ENCODE measurements around the gene C1GALT1C1L. TPM values are rescaled to one million over a fixed set of nuclear protein-coding genes. Genes with fewer than 3 reads are reported as not detected.

C1GALT1C1L gene
- 0.72 TPM in 1 of 2 replicates, not detected in the other for total RNA-seq

GRCh38 chr2:43676322-43677050 lies at the start of gene C1GALT1C1L:
C1GALT1C1L (minus strand) TSS chr2:43676429; CDS start chr2:43676322, 107 bp downstream.

GRCh38 chr2:43637030-43637803 lies 39.0 kb downstream of the C1GALT1C1L start, which contains the start of gene PLEKHH2:
PLEKHH2 (plus strand) TSS chr2:43637260; CDS start chr2:43644674, 7,414 bp downstream.

Other genes with a start within 250 kb of the C1GALT1C1L start
- 12.3 and 15.4 TPM in 2 replicates for gene THADA, start 80.4 kb downstream of the C1GALT1C1L start, total RNA-seq
- 0.90 and 1.8 TPM in 2 replicates for gene PLEKHH2, start 39.2 kb downstream of the C1GALT1C1L start, total RNA-seq
- gene DYNC2LI1, start 97.6 kb upstream of the C1GALT1C1L start, total RNA-seq = 8.7 and 13.5 TPM in 2 replicates
- not detected in 2 replicates for gene ABCG5, start 162.4 kb upstream of the C1GALT1C1L start, total RNA-seq
- gene ABCG8, start 162.5 kb upstream of the C1GALT1C1L start, total RNA-seq = not detected in 2 replicates

Data from cardiac atrium fibroblast (primary cell).